NCI-H2196 (cell line): Measurements from ENCODE around the gene PTPRN2.
"Not testable (repeated sequence)": the region's sequence is repeated elsewhere in the genome, so short reads cannot be mapped to it uniquely, and the experiment has no call there.

Experiments
- DNase-seq: peaks from one replicate; lab custom pipeline; 2025; ENCODE audit not compliant: unreplicated experiment; lab: John Stamatoyannopoulos, UW

Gene PTPRN2

GRCh38 chr7:158063850-158064610, 523.6 kb downstream of the PTPRN2 start:
- no peak for DNase-seq

GRCh38 chr7:158062661-158063060, 525.0 kb downstream of the PTPRN2 start:
- no peak for DNase-seq

GRCh38 chr7:158061884-158062656, 525.6 kb downstream of the PTPRN2 start:
- DNase-seq = no peak

GRCh38 chr7:158061026-158061630, 526.5 kb downstream of the PTPRN2 start:
- no peak for DNase-seq

GRCh38 chr7:158060216-158060615, 527.4 kb downstream of the PTPRN2 start:
- no peak for DNase-seq

GRCh38 chr7:158057446-158057845, 530.2 kb downstream of the PTPRN2 start:
- DNase-seq = no peak

GRCh38 chr7:158056761-158057160, 530.9 kb downstream of the PTPRN2 start:
- no peak for DNase-seq

GRCh38 chr7:158055726-158056510, 531.7 kb downstream of the PTPRN2 start:
- DNase-seq = no peak

- no peak for DNase-seq
Measured at GRCh38 chr7:158054611-158055010, 533.0 kb downstream of the PTPRN2 start.

GRCh38 chr7:158054081-158054480, 533.5 kb downstream of the PTPRN2 start:
- DNase-seq = no peak

- DNase-seq = no peak
Measured at GRCh38 chr7:158053183-158053915, 534.3 kb downstream of the PTPRN2 start.

GRCh38 chr7:158052381-158053060, 535.1 kb downstream of the PTPRN2 start:
- DNase-seq = no peak

GRCh38 chr7:158051776-158052175, 535.8 kb downstream of the PTPRN2 start:
- DNase-seq = no peak

- no peak for DNase-seq
Measured at GRCh38 chr7:158050978-158051651, 536.5 kb downstream of the PTPRN2 start.

GRCh38 chr7:158050441-158050977, 537.1 kb downstream of the PTPRN2 start:
- no peak for DNase-seq

GRCh38 chr7:158049271-158049670, 538.4 kb downstream of the PTPRN2 start:
- DNase-seq = no peak

GRCh38 chr7:158048569-158048968, 539.1 kb downstream of the PTPRN2 start:
- DNase-seq = no peak

GRCh38 chr7:158047391-158048059, 540.1 kb downstream of the PTPRN2 start:
- DNase-seq = no peak

- not testable (repeated sequence) for DNase-seq
Measured at GRCh38 chr7:158046246-158046645, 541.4 kb downstream of the PTPRN2 start.
